HG02973 (cell line): Measurements from ENCODE around the gene MB21D2.
"Not testable (repeated sequence)": the region's sequence is repeated elsewhere in the genome, so short reads cannot be mapped to it uniquely, and the experiment has no call there.

Experiments
- ATAC-seq: cut with Tn5 transposase; IDR thresholded peaks from one replicate; pipeline ENCODE4 v1.9.1; 2021; ENCODE audit warnings: moderate library complexity; ENCODE audit not compliant: unreplicated experiment

The MB21D2 gene

DNA sequence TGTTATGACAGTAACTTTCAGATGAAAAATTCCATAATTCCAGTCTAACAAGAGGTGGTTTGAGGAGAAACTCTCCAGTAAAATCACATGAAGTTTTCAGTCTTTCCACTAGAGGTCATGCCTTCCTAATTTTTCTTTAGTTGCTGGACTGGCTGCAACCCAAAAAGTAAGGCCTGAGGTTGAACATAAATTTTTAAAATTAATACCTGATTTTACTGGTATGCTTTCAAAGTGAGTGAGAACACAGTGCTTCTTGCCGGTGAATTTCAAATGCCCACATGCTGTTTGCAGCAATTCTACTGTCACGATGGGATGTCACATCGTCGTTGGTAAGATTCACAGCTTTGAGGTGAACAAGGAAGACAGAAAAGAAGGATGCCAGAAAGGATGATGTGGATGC is 101.3 kb downstream of the MB21D2 start:
- no peak for ATAC-seq

DNA sequence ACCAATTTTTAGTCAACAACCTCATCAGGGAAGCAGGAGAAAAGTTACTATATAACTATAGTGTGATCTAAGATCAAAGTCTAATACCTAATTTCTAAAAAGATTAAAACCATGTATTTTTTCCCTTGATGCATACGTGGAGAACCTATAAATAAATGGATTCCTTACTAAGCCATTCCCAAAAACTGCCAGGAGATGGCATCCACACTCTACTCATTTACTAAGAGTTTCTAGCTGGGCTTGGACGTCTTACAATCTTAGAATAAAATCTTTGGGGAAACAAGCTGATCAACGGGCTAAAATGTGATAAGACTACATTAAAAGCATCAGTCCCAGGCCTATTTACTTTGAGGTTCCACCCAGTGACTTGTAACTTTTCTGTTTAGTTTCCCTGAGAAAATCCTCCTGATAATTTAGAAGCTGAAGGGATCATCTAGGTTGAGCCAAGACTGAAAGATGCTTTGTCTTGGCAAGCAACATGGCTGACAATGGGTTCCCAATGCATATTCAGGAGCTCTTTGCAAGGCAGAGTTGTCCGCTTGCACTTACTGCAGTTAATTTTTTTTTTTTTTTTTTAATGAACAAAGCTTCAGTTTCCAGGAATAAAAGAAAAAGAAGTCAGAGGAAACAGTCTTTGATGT is 104.8 kb downstream of the MB21D2 start:
- ATAC-seq: no peak

DNA sequence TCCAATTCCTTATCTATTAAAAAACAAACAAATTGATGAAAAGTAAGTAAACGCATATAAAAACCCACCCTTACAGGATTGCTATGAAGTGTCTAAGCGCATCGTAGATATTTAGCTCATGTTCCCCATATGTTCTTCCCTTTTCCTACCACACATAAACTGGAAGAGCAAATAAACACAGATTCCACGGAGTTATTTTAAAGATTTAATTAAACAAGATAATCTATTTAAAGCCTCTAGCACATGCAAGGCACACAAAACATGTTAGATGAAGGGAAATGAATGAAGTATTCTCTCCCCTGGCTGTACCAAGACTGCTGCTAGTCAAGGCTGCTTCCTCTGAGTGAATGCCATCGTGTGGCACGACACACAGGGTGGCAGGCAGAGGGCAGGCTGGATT is 111.9 kb downstream of the MB21D2 start:
- ATAC-seq: no peak

GRCh38 chr3:192804502-192804901 is 113.2 kb downstream of the MB21D2 start:
- no peak for ATAC-seq

- ATAC-seq: no peak
Observed at GRCh38 chr3:192802957-192803899, 114.4 kb downstream of the MB21D2 start.

- no peak for ATAC-seq
Observed at GRCh38 chr3:192801985-192802384, 115.7 kb downstream of the MB21D2 start.

- no peak for ATAC-seq
Observed at GRCh38 chr3:192799721-192800120, 117.9 kb downstream of the MB21D2 start.

DNA sequence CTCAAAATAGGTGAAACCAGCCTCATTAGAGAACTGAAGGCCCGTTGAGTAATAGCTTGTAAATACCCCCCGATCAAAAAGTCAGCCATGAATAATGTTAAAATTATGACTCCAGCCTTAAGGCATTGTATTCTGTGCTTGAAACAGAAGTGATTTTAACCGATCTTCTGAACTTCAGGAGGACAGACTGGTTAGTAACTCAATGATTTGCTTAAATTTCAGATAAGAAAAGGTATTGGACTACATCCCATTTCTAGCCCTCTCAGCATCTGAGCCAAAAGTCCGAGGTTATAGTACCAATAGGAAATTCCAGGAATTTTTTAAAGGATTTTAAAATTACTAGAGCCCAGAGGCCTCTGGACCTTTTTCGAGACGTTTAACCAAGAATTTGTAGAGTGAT is 122.6 kb downstream of the MB21D2 start:
- ATAC-seq: no peak

- no peak for ATAC-seq
Observed at GRCh38 chr3:192794216-192794615, 123.4 kb downstream of the MB21D2 start.

DNA sequence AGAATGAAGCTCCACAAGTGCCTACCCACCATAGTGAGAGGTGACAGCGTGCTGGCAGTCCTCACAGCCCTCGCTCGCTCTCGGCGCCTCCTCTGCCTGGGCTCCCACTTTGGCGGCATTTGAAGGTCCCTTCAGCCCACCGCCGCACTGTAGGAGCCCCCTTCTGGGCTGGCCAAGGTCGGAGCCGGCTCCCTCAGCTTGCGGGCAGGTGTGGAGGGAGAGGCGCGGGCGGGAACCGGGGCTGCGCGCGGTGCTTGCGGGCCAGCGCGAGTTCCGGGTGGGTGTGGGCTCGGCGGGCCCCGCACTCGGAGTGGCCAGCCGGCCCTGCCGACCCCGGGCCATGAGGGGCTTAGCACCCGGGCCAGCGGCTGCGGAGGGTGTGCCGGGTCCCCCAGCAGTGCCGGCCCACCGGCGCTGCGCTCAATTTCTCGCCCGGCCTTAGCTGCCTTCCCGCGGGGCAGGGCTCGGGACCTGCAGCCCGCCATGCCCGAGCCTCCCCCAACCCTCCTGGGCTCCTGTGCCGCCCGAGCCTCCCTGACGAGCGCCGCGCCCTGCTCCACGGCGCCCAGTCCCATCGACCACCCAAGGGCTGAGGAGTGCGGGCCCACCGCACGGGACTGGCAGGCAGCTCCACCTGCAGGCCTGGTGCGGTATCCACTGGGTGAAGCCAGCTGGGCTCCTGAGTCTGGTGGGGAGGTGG is 128.7 kb downstream of the MB21D2 start:
- ATAC-seq: not testable (repeated sequence)

DNA sequence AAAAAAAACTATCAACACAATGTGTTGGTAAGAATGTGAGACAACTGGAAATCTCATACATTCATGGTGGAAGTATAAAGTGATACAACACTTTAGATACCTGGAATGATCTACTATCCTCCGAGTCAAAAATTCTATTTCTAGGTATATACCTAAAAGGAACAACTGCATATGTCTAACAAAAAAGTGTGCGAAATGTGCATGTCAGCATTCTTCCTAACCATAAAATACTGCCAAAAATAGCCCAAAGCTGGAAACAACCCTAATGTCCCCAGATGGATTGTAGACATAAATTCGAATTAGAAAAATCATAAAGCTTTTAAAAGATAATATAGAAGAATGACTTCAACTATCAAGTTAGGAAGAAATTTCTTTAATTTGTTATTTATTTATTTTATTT is 139.1 kb downstream of the MB21D2 start:
- no peak for ATAC-seq

- ATAC-seq: not testable (repeated sequence)
Observed at GRCh38 chr3:192774341-192774740, 143.3 kb downstream of the MB21D2 start.

DNA sequence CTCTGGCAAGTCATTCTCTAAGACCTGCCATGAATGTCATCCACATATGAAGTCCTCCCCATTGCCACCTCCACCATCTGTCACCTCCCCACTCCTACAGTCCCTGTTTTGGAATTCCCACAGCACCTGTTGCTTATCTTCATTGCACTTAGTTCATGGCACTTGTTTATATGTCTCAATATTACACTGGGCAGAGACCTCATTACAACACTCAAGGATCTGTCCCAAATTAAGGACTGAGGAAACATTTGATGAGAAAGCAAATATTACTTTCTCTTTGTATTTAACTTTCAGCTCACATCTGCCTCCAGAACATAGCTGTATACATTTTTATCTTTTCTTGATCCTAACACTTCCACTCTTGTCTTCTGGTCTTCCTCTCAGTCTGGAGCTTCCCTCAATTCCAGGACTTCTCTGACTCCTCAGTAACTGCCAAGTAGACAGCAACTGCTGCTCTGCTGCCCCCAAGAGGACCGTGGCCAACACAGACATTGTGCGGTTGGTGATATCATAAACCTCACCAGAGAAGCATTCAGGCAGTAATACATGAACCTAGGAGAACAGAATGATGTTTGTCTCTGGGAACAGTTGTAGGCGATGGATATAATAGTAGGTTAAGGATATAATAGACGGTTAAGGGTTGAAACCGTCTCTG is 145.3 kb downstream of the MB21D2 start:
- no peak for ATAC-seq

DNA sequence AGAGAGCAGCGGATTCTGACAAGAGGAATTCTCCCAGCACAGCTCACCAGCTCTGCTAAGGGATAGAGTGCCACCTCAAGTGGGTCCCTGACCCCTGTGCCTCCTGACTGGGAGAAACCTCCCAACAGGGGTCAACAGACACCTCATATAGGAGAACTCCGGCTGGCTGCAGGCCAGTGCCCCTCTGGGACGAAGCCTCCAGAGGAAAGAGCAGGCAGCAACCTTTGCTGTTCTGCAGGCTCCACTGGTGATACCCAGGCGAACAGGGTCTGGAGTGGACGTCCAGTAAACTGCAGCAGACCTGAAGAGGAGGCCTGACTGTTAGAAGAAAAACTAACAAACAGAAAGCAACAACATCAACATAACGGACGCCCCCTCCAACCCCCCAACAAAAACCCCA is 159.0 kb downstream of the MB21D2 start:
- no peak for ATAC-seq

DNA sequence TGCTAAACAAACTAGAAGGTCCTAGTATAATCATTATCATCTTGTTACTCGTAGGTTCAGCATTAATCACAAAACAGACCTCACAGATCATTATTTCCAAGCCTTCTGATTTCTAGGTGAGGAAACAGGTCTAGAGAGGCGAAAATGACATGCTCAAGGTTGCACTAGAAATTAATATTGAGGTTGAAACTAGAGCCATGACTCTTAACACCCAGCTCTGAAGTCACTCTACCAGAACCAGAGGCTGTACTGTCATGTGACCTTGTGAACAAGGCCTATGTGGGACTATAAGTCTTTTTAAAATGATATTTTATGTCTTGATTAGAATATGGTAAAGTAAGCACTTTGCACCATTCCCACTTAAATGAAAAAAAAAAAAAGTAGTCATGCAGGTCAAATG is 166.5 kb downstream of the MB21D2 start:
- ATAC-seq: no peak

DNA sequence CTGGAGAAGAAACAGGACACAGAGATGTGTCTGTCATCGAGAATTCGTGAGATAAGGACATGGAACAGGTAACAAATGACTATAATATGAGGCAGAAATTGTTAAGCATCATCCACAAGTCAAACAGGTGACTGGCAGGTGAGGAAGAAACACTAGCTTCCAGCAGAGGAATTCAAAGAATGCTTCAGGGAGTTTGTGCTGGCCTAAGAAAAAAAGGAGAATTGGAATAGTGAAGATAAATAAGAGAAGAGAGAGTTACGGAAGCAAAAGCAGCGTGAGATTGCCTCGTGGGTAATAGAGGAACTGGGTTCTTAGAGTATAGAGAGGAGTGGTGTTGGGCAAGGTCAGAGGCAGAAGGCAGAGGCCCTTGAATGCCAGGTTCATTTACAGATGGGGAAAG is 167.5 kb downstream of the MB21D2 start:
- ATAC-seq: no peak

DNA sequence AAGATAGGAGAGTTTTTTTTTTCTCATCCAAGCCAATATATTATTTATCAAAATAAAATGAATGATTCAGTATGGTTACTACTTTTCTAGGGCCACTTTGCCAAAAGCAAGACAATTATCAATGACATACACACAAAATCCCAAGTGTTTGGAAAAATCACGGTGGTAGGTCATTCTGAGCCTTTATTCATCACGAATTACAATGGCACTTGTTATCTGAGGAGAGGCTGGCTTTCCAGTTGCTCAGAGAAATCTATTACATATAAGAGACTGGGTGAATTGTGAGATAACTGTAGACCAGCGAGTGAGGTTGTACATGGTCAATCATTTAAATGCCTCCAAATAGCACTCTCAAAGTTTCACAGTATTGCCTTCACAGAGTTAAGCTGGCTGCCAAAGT is 169.9 kb downstream of the MB21D2 start:
- no peak for ATAC-seq

DNA sequence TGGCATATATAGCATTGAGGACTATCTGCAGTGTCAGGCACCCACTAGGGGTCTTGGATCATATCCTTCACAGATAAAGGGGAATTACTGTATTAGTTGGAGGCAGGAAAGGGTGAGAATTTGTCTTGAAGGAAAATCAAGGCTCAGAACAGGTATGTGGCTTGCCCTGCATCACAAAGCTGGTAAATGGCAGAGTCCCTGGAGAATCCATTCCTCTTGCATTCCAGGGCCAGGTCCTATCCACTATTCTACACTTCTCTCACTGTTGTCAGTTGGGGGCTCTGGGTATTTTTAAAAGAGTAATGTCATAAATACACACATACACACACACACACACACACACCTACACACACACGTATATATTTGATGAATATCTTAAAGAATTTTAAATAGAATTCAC is 170.5 kb downstream of the MB21D2 start:
- ATAC-seq: no peak
